ENCODE data around the gene TMOD2. TPM values are rescaled to one million over a fixed set of nuclear protein-coding genes. Genes with fewer than 3 reads are reported as not detected.

TMOD2 gene
- polyA plus RNA-seq, 3 donors from 2014 or later: 0.18 to 0.27 (median 0.23) TPM

GRCh38 chr15:51724199-51724598 is 27.2 kb upstream of the TMOD2 start:
- Mint-ChIP-seq H3K4me3 (no peak overlapping the region), H3K36me3 (peaks cover 13 to 23% (median 20%) of the 10 kb centered on the region in 3 donors), H3K27me3 (ENCODE audit: low read depth in 3 of 3) (peaks cover 0 to 3% (median 0%) of the 10 kb centered on the region in 3 donors), H3K4me1 (peaks cover 35 to 50% of the 10 kb centered on the region in 2 donors), H3K27ac (peak overlapping the region in 3 of 6 donors; percentile 21 to 51 (median 24)), H3K9me3 (no peaks in the 10 kb centered on the region)
- DNase-seq: no peak

- Mint-ChIP-seq H3K27me3 (ENCODE audit: low read depth in 3 of 3) (peaks cover 0 to 3% (median 0%) of the 10 kb centered on the region in 3 donors), H3K27ac (peak overlapping the region; percentile 13 to 57 (median 24)), H3K4me3 (peak overlapping the region in 1 of 5 donors; percentile 14), H3K36me3 (peaks cover 13 to 23% (median 20%) of the 10 kb centered on the region in 3 donors), H3K9me3 (no peaks in the 10 kb centered on the region), H3K4me1 (peaks cover 35 to 53% of the 10 kb centered on the region in 2 donors)
- no peak for DNase-seq
These were observed 26.7 kb upstream of the TMOD2 start for GRCh38 chr15:51724673-51725072.

DNA sequence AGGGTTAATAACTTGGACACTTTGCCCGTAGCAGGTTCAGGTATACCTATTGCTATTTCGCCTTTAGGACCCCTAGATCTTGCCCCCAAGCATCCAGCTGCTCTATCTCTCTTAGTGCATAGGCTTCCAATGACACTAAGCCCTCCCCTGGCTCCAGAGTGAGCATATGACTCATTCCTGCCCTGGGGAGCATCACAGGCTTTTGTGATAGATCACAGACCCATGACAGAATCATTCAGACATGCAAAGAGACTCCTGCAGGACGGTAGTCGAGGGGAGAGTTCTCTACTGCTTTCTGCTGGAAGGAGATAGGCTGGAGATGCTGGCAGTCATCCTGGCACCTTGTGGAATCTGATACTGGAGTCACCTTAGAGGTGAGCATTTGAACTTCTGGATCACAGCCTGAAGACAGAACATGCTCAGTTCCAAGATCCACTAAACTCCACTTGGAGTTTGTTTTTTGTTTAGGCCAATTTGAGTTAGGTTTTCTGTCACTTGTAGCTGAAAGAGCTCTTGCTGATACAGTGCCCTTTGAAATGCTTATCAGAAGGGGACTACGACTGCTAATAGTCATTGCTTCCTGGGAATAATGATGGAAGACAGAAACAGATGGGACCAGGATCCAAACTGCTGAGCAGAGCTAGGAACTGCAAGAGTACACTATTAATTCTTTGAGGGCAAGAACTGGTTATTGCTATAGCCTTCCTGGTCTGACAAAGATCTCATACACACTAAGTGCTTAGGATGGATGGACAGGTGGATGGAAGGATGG is 24.9 kb upstream of the TMOD2 start:
- Mint-ChIP-seq H3K36me3 (peaks cover 6 to 15% (median 13%) of the 10 kb centered on the region in 3 donors), H3K27ac (peak overlapping the region in 5 of 6 donors; percentile 6 to 53 (median 24)), H3K27me3 (ENCODE audit: low read depth in 3 of 3) (peaks cover 0 to 3% (median 0%) of the 10 kb centered on the region in 3 donors), H3K4me3 (no peak overlapping the region), H3K4me1 (peaks cover 46 to 71% of the 10 kb centered on the region in 2 donors), H3K9me3 (no peaks in the 10 kb centered on the region)
- no peak for DNase-seq

DNA sequence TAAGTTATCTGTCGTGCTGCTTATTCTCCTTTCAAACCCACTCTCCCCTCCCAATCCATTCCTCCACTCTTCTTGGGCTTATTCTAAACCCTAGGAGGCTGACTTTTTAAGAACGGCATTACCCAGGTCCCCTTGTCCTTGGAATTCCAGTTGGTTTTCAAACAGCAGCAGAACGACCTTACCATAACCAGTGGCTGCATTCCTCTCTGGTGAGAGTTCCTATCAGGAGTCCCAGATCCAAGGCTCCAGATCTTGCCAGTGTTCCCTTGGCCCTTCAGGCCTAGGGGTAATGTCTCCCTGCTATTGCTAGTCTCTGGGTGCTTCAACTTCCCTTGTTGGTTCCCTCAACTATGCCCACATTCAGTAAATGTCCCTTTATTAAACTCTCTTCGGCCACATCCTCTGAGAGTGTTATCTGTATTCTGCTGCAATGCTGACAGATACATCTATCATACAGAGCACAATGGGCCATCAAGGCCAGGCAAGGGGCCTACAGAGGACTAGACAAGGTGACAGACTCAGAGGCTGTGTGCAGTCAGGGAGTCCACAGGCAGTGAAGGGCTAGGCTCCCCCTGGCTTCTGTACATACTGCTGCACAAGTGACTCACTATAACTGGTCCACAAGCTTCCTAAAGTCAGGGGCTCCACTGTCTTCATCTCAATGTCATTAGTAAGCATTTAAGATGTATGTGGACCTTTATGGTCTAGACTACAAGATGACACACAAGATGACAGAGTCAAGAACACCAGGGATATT is 24.1 kb upstream of the TMOD2 start:
- Mint-ChIP-seq H3K4me3 (no peak overlapping the region), H3K27ac (peak overlapping the region; percentile 0 to 68 (median 48)), H3K9me3 (no peaks in the 10 kb centered on the region), H3K4me1 (peaks cover 54 to 80% of the 10 kb centered on the region in 2 donors), H3K27me3 (ENCODE audit: low read depth in 3 of 3) (peaks cover 0 to 3% (median 0%) of the 10 kb centered on the region in 3 donors), H3K36me3 (peaks cover 1 to 7% (median 7%) of the 10 kb centered on the region in 3 donors)
- no peak for DNase-seq

DNA sequence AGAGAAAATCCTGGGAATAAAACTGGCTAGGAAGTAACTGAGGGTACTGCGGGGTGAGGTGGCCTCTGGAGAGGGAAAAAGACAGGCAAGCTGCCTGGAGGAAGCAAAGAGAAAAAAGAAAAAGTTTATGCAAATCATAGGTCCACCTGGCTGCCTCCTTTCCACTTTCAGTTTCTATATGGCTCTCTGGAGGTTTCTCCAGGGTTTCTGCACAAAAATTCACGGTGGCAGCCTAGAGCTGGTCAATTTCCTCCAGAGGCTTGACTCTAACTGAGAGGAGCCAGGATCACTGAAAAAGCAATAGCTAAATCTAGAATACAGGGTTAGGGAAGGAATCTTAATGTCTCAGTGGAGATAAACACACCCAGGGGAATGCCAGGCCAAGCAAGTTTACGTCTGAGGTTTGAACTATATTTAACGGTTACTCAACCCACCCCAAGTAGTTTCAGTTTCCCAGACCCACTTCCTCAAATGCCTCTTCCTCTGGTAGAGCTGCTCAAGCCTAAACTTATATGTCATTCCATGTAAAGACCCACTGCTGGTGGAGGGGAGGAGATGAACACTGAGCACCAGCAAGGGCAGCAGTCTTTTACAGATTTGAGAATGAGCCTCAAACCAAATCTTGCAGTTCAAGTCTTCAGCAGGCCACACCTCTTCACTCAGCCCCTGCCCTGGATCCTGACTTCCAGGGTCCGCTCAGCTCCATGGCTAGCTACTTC is 19.7 kb upstream of the TMOD2 start:
- peak; percentile 60 to 64 (median 61) for DNase-seq
- H3K36me3 Mint-ChIP-seq: peaks cover 0 to 4% (median 4%) of the 10 kb centered on the region in 3 donors
- peaks cover 0 to 3% (median 0%) of the 10 kb centered on the region in 3 donors for H3K27me3 Mint-ChIP-seq (ENCODE audit: low read depth in 3 of 3)
- H3K4me1 Mint-ChIP-seq: peaks cover 76 to 92% of the 10 kb centered on the region in 2 donors
- no peaks in the 10 kb centered on the region for H3K9me3 Mint-ChIP-seq
- H3K4me3 Mint-ChIP-seq: peak overlapping the region; percentile 84 to 93 (median 88)
- peak overlapping the region; percentile 94 to 97 (median 96) for H3K27ac Mint-ChIP-seq

GRCh38 chr15:51732646-51733045 is 18.8 kb upstream of the TMOD2 start:
- Mint-ChIP-seq H3K27ac (peak overlapping the region; percentile 94 to 97 (median 96)), H3K27me3 (ENCODE audit: low read depth in 3 of 3) (no peaks in the 10 kb centered on the region), H3K4me1 (peaks cover 67 to 85% of the 10 kb centered on the region in 2 donors), H3K9me3 (no peaks in the 10 kb centered on the region), H3K36me3 (peaks cover 0 to 4% (median 4%) of the 10 kb centered on the region in 3 donors), H3K4me3 (peak overlapping the region; percentile 50 to 93 (median 85))
- DNase-seq: no peak

DNA sequence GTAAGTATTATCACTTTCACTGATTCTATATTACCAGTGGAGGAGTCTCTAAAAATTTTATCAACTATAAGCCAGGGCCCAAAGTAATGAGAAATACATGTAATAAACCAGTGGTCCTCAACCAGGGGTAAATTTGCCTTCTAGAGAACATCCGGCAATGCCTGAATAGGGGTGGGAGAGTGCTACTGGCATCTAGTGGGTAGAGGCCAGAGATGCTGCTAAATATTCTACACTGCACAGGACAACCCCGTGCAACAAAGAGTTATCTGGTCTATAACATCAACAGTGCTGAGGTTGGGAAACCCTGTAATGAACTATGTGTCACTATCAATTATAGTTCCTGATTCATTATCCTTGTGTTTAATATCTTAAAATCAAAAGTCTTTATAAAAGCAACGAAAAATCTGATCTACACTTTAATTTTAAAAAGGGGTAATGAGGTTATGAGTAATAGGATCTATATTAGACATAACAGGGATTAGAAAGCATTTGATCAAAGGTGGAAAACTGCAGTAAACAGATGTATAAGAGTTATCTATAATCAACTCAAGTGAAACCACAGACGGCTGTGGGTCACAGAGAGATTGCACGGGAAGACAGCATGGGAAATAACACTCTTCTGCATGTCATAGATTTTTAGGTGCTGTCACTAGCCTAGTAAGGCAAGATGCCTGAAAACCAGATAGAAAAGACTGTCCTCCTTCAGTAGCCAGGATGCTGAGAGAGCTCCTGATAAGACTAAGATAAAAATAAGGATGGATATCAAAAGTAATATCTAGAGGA is 16.0 kb upstream of the TMOD2 start:
- peak overlapping the region; percentile 91 to 94 (median 92) for H3K4me3 Mint-ChIP-seq
- peaks cover 76 to 79% of the 10 kb centered on the region in 2 donors for H3K4me1 Mint-ChIP-seq
- peak; percentile 29 to 34 (median 30) for DNase-seq
- H3K27me3 Mint-ChIP-seq (ENCODE audit: low read depth in 3 of 3): peaks cover 0 to 6% (median 0%) of the 10 kb centered on the region in 3 donors
- no peaks in the 10 kb centered on the region for H3K9me3 Mint-ChIP-seq
- peaks cover 0 to 4% (median 3%) of the 10 kb centered on the region in 3 donors for H3K36me3 Mint-ChIP-seq
- H3K27ac Mint-ChIP-seq: peak overlapping the region; percentile 84 to 97 (median 94)

DNA sequence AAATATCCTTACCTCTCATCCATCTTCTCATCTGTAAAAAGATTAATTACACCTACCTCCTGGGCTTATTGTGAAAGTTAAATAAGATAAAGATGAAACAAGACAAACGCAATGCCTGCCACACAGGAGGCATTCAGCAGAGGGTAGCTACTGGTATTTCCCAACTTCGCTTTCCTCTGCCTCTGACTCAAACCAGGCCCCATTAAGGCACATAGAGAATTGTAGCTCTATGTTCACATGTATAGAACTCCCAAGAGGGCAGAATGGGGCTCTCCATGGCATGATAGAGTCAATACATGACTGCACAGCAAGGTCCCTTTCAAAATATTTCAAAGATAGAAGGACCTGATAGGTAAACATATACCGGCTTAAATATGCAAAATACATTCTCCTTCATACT is 15.3 kb upstream of the TMOD2 start:
- Mint-ChIP-seq H3K9me3 (no peaks in the 10 kb centered on the region), H3K27me3 (ENCODE audit: low read depth in 3 of 3) (peaks cover 0 to 6% (median 0%) of the 10 kb centered on the region in 3 donors), H3K4me3 (peak overlapping the region; percentile 91 to 94 (median 92)), H3K27ac (peak overlapping the region; percentile 84 to 97 (median 94)), H3K36me3 (no peaks in the 10 kb centered on the region), H3K4me1 (peaks cover 70 to 73% of the 10 kb centered on the region in 2 donors)
- DNase-seq: no peak

DNA sequence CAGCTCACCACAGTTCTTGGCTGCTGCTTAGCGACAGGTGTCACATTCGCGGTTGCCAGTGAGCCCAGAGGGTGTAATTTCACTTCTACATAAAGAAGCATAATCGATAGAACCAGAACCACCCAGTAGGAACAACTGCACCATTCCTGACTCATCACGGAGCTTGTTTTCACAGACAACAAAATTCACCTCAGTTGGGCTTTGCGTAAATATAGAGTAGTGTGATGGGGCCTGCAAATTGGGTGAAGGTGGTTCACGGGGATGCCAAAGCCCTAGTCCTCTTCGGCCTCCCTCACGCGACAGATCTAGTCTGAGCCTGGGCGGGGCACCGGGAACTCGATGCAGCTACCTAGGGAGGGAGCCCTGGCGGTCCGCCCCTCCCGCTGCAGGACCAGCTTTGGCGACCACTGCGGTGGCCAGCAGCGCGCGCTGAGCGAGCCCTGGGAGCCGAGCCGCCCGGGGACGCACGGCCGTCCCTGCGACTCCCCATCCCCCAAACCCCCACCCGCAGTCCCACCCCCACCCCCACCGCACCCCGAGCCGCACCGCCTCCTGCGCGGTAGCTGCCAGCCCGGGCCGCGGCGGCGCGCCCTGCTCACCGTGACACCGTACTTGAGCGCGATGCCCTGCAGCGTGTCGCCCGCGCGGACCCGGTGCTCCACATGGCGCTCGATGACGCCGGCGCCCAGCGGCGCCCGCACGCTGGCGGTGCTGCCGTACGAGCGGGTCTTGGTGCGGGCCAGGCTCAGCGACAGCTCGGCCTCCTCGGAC is 14.5 kb upstream of the TMOD2 start:
- H3K27ac Mint-ChIP-seq: peak overlapping the region; percentile 84 to 97 (median 94)
- H3K27me3 Mint-ChIP-seq (ENCODE audit: low read depth in 3 of 3): peaks cover 0 to 6% (median 0%) of the 10 kb centered on the region in 3 donors
- peak; percentile 46 to 58 (median 56) for DNase-seq
- no peaks in the 10 kb centered on the region for H3K36me3 Mint-ChIP-seq
- peaks cover 61 to 64% of the 10 kb centered on the region in 2 donors for H3K4me1 Mint-ChIP-seq
- H3K4me3 Mint-ChIP-seq: peak overlapping the region; percentile 91 to 94 (median 92)
- no peaks in the 10 kb centered on the region for H3K9me3 Mint-ChIP-seq

GRCh38 chr15:51737522-51738305 is 13.7 kb upstream of the TMOD2 start, which contains the start of gene LYSMD2:
TSS of gene LYSMD2 (minus strand) at chr15:51737655. CDS start at chr15:51737622, 33 bp downstream.
- no peaks in the 10 kb centered on the region for H3K9me3 Mint-ChIP-seq
- peak within 1 kb of the TSS; percentile 85 to 97 (median 95) for H3K27ac Mint-ChIP-seq
- H3K27me3 Mint-ChIP-seq (ENCODE audit: low read depth in 3 of 3): peaks cover 0 to 6% (median 0%) of the 10 kb centered on the region in 3 donors
- no peaks in the 10 kb centered on the region for H3K36me3 Mint-ChIP-seq
- peaks cover 54 to 56% of the 10 kb centered on the region in 2 donors for H3K4me1 Mint-ChIP-seq
- peak within 1 kb of the TSS; percentile 91 to 94 (median 93) for H3K4me3 Mint-ChIP-seq
- peak; percentile 72 to 76 (median 76) for DNase-seq

DNA sequence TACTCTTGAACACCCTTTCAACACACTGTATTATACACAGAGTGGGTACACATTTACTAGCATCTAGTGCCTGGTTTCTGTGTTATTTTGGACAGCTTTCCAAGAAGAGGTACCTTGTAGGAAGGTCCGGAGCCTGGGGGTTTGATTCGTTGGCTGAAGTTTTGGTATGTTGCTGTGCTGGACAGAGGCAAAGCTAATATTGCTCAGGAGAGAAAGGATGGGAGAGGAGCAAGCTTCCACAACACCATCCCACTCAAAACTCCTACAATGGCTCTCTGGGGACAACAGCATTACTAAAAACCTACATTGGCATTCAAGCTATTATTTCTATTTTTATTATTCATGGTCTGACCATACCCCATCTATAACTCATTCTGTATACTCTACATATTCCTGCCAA is 12.8 kb upstream of the TMOD2 start:
- Mint-ChIP-seq H3K9me3 (no peaks in the 10 kb centered on the region), H3K4me3 (peak overlapping the region; percentile 82 to 94 (median 90)), H3K4me1 (peaks cover 45 to 48% of the 10 kb centered on the region in 2 donors), H3K27ac (peak overlapping the region; percentile 85 to 96 (median 91)), H3K27me3 (ENCODE audit: low read depth in 3 of 3) (peaks cover 0 to 6% (median under 1%) of the 10 kb centered on the region in 3 donors), H3K36me3 (no peaks in the 10 kb centered on the region)
- DNase-seq: no peak
